Esophagus muscularis mucosa (tissue), 4 donors: ENCODE results near the gene AOX1.

Source experiments
- EP300 ChIP-seq: sonication (generic); formaldehyde crosslinking; IDR thresholded peaks from one replicate; pipeline ENCODE4 v1.6.1; 2017; ENCODE audit warnings: antibody characterized with exemption
- POLR2A ChIP-seq: fragments of 450-650 bp; IDR thresholded peaks from one replicate; pipeline ENCODE4 v1.6.1; 2017; ENCODE audit warnings: antibody characterized with exemption, moderate library complexity, mild to moderate bottlenecking, low read depth
- TF ChIP-seq, protein P1 (sequence below), 3 experiments: fragments of 200-600 bp in 2 of 3; fragments of 450-650 bp in 1 of 3; sonication (generic) in 2 of 3; IDR thresholded peaks; one replicate each; pipeline ENCODE4 v1.5.1; 2017 to 2019; ENCODE audit warnings: antibody characterized with exemption in 3 of 3, mild to moderate bottlenecking in 2 of 3, moderate library complexity in 1 of 3

DNA sequence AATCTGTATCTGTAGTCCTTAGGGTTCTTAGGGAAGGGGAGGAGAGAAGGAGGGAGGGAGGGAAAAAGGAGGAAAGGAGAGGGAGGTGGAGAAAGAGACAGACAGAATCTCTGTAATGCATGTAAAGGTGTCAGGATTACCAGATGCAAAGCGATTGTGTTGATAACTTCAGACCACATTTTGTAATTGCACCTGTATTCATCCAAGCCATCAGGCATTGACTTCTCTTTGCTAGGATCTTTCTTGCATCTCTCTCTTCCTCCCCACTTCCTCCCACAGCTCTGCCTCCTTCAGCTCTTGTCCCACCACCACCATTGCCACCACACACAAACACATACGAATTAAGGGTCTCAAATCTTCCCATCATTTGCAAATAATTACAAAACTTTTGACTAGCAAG, 91.4 kb downstream of the AOX1 start:
- TF ChIP-seq, protein P1, sequence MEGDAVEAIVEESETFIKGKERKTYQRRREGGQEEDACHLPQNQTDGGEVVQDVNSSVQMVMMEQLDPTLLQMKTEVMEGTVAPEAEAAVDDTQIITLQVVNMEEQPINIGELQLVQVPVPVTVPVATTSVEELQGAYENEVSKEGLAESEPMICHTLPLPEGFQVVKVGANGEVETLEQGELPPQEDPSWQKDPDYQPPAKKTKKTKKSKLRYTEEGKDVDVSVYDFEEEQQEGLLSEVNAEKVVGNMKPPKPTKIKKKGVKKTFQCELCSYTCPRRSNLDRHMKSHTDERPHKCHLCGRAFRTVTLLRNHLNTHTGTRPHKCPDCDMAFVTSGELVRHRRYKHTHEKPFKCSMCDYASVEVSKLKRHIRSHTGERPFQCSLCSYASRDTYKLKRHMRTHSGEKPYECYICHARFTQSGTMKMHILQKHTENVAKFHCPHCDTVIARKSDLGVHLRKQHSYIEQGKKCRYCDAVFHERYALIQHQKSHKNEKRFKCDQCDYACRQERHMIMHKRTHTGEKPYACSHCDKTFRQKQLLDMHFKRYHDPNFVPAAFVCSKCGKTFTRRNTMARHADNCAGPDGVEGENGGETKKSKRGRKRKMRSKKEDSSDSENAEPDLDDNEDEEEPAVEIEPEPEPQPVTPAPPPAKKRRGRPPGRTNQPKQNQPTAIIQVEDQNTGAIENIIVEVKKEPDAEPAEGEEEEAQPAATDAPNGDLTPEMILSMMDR (IDR thresholded peaks at IDR 0.05): no peak
- TF ChIP-seq POLR2A (no peak), EP300 (no peak)
